Ascending aorta (tissue), 2 donors: ENCODE measurements around the gene AADACL4. TPM values are rescaled to one million over a fixed set of nuclear protein-coding genes. Genes with fewer than 3 reads are reported as not detected.

ENCODE experiments used
- DNase-seq, 2 donors: peaks; one replicate each; pipeline ENCODE4 v3.0.0-alpha.2; 2019; ENCODE audit warnings: low spot score in 2 of 2
- H3K27ac ChIP-seq, 2 donors: fragments of 200-600 bp; sonication (generic); one replicate each; pipeline ENCODE4 v1.5.1; 2016 to 2017; ENCODE audit warnings: mild to moderate bottlenecking in 1 of 2
- H3K27me3 ChIP-seq: fragments of 200-600 bp; sonication (generic); one replicate; pipeline ENCODE4 v1.5.1; 2017
- H3K36me3 ChIP-seq, 2 donors: fragments of 200-600 bp; sonication (generic); one replicate each; pipeline ENCODE4 v1.5.1; 2016
- H3K4me1 ChIP-seq, 2 donors: fragments of 200-600 bp; sonication (generic); one replicate each; pipeline ENCODE4 v1.5.1; 2016 to 2017; ENCODE audit warnings: mild to moderate bottlenecking in 1 of 2
- H3K4me3 ChIP-seq, 2 donors: fragments of 200-600 bp; sonication (generic); one replicate each; pipeline ENCODE4 v1.5.1; 2016 to 2017; ENCODE audit warnings: mild to moderate bottlenecking in 1 of 2
- H3K9me3 ChIP-seq, 2 donors: fragments of 200-600 bp; sonication (generic); one replicate each; pipeline ENCODE4 v1.5.1; 2016
- CTCF ChIP-seq, 3 experiments: fragments of 200-600 bp in 2 of 3; fragments of 450-650 bp in 1 of 3; sonication (generic) in 2 of 3; IDR thresholded peaks; one replicate each; pipeline ENCODE4 v1.5.1; 2016 to 2019; ENCODE audit warnings: antibody characterized with exemption in 3 of 3, mild to moderate bottlenecking in 1 of 3, moderate library complexity in 1 of 3
- intact Hi-C: fragments of 100-400 bp; cut with DNase I; formaldehyde crosslinking; loops from one replicate; pipeline ENCODE4 v1.15.1; 2023
- total RNA-seq: library from RNA; depleted of rRNA; stranded (reverse); fragments of >200 nt; gene quantifications from one replicate; pipeline ENCODE4 v1.1.0, GENCODE V29; 2016

Gene AADACL4
- total RNA-seq, 1 donor from 2014 or later: not detected

DNA sequence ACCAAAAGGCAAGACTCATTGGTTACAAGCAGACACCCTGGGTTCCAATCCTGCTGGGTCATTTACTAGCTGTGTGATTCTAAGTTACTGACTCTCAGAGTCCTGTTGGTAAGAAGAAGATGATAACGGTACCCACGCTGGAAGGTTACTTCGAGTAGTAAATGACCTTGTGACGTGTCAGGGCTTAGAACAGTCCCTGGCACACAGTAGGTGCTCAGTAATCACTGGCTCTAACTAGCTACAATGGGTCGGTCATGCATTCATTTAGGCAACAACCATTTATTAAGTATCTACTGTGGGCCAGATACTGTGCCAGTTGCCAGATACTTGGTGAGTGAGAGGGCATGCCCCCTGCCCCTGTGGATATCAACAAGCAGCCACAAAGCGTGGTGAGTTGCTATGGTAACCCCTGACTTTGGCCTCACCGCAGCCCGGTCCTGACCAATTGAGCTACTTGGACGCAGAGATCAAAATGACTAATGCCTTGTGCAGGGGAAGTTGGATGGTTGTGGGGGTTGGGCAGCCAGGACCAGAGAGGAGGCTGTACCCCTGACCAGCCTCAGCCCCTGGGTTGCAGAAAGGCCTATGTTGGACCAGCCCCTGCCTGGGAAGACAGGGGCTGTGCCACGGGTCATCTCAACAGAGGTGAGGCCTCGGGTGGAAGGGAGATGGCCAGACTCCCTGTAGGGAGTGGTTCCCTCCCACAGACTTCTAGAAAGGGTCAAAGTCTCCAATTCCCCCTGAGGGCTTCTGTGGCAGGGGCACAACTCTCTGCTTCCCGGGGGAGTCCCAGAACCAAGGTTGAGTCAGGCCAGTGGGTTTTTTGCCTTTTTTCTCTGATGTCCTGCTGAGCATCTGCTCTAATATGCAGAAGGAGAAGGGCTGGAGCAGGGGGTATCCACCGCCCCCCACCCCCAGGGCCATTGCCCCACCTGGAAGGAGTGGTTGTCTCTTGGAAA lies 41.9 kb upstream of the AADACL4 start:
- peak overlapping the region; percentile 65 to 96 for H3K27ac ChIP-seq
- no peak for TF ChIP-seq CTCF (IDR thresholded peaks at IDR 0.05)
- H3K27me3 ChIP-seq: no peaks in the 10 kb centered on the region
- intact Hi-C loops: no loop called here
- peaks cover 38 to 61% of the 10 kb centered on the region in 2 donors for H3K4me1 ChIP-seq
- H3K36me3 ChIP-seq: peaks cover 6% of the 10 kb centered on the region in 2 donors
- peak in 1 of 2 donors; percentile 79 for DNase-seq
- no peaks in the 10 kb centered on the region for H3K9me3 ChIP-seq
- H3K4me3 ChIP-seq: peak overlapping the region in 1 of 2 donors; percentile 19

GRCh38 chr1:12602659-12603024 lies 41.2 kb upstream of the AADACL4 start:
- Histone ChIP-seq H3K4me3 (peak overlapping the region in 1 of 2 donors; percentile 14), H3K27ac (peak overlapping the region; percentile 65 to 96), H3K36me3 (peaks cover 10 to 12% of the 10 kb centered on the region in 2 donors), H3K27me3 (no peaks in the 10 kb centered on the region), H3K4me1 (peaks cover 31 to 56% of the 10 kb centered on the region in 2 donors), H3K9me3 (no peaks in the 10 kb centered on the region)
- intact Hi-C loops: no loop called here
- no peak for TF ChIP-seq CTCF (IDR thresholded peaks at IDR 0.05)
- no peak for DNase-seq

DNA sequence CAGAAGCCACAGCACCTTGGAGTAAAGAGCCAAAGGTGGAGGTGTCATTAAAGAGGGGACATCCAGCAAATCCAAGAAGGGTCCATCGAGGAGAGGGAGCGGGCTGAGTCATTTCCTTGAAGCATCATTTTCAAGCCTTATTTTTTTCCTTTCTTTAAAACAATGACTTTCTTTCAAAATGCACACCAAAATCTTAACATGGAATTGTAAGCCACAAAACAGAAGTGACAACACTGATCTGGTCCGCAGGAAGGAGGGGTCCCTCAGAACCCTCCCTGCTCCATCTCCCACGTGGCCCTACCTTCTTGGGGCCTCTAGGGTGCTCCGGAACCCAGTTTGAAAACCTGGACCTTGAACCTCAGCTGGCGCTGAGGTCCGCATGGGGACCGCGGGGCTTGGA lies 40.7 kb upstream of the AADACL4 start:
- Histone ChIP-seq H3K36me3 (peaks cover 10 to 15% of the 10 kb centered on the region in 2 donors), H3K4me1 (peaks cover 30 to 50% of the 10 kb centered on the region in 2 donors), H3K9me3 (no peaks in the 10 kb centered on the region), H3K4me3 (peak overlapping the region in 1 of 2 donors; percentile 14), H3K27ac (peak overlapping the region; percentile 65 to 96), H3K27me3 (no peaks in the 10 kb centered on the region)
- DNase-seq: no peak
- intact Hi-C loops: no loop called here
- TF ChIP-seq CTCF (IDR thresholded peaks at IDR 0.05): no peak

DNA sequence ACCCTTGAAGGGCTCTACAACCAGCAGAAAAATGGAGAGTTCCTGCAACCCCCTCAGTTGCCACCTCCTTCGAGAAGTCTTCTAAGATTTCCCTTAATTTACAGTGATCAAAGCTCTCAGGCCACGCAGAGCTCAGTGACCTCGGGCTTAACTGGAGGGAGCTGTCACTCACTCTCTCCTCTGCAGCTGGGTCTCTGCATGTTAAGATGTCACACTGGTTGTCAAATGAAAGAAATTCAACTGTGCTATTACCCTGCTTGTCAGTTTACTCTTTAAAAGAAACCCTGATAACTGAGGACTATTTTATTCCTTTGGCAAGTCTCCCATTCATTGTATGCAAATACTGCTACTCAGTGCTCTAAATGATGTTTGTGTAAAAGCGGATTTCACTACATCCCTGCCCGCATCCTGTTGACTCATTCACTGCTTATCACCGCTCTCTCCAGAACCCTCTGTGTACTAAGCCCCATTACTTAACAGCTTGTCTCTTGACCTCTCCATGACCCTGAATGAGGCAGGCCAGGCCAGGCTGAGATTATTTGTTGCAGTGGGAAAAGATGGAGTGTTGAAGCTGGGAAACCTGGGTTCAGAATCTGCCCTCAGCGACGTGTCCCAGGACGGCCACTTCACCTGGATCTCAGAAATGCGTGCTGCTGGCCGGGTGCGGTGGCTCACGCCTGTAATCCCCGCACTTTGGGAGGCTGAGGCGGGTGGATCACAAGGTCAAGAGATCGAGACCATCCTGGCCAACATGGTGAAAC lies 39.6 kb upstream of the AADACL4 start:
- Histone ChIP-seq H3K4me1 (peaks cover 30 to 51% of the 10 kb centered on the region in 2 donors), H3K27me3 (no peaks in the 10 kb centered on the region), H3K36me3 (peaks cover 10 to 18% of the 10 kb centered on the region in 2 donors), H3K4me3 (peak overlapping the region in 1 of 2 donors; percentile 4), H3K27ac (peak overlapping the region; percentile 65 to 96), H3K9me3 (no peaks in the 10 kb centered on the region)
- no peak for TF ChIP-seq CTCF (IDR thresholded peaks at IDR 0.05)
- intact Hi-C loops: no loop called here
- DNase-seq: peak in 1 of 2 donors; percentile 78

- DNase-seq: no peak
- intact Hi-C loops: no loop called here
- Histone ChIP-seq H3K9me3 (no peaks in the 10 kb centered on the region), H3K27me3 (no peaks in the 10 kb centered on the region), H3K27ac (peak overlapping the region in 1 of 2 donors; percentile 96), H3K4me3 (peak overlapping the region in 1 of 2 donors; percentile 4), H3K4me1 (peaks cover 25 to 51% of the 10 kb centered on the region in 2 donors), H3K36me3 (peaks cover 10 to 18% of the 10 kb centered on the region in 2 donors)
- TF ChIP-seq CTCF (IDR thresholded peaks at IDR 0.05): no peak
Measured at GRCh38 chr1:12604986-12605385, 38.9 kb upstream of the AADACL4 start.
